Measurements from ENCODE around the gene JAK1.

GRCh38 chr1:64932962-64933295, 33.4 kb downstream of the JAK1 start:
- TF ChIP-seq CTCF (IDR thresholded peaks at IDR 0.05) (no peak), POLR2A (IDR thresholded peaks at IDR 0.05) (no peak)
